Activated naive CD8-positive, alpha-beta T cell treated with anti-CD3 and anti-CD28 coated beads for 36 hours (primary cell): ENCODE data around the gene SKP2. TPM values are rescaled to one million over a fixed set of nuclear protein-coding genes. Genes with fewer than 3 reads are reported as not detected.

Source experiments
- DNase-seq: peaks from one replicate; pipeline ENCODE4 v3.0.0; 2021
- H3K27ac Mint-ChIP-seq: one replicate; pipeline ENCODE4 v1.8.0; 2022; ENCODE audit warnings: mild to moderate bottlenecking, moderate library complexity, mixed read lengths
- H3K27me3 Mint-ChIP-seq: one replicate; pipeline ENCODE4 v1.8.0; 2022; ENCODE audit warnings: mild to moderate bottlenecking, mixed read lengths
- H3K36me3 Mint-ChIP-seq: one replicate; pipeline ENCODE4 v1.8.0; 2021; ENCODE audit warnings: mild to moderate bottlenecking, mixed read lengths
- H3K4me1 Mint-ChIP-seq: one replicate; pipeline ENCODE4 v1.8.0; 2021; ENCODE audit warnings: mixed read lengths
- H3K4me3 Mint-ChIP-seq: one replicate; pipeline ENCODE4 v1.8.0; 2022; ENCODE audit warnings: mild to moderate bottlenecking, moderate library complexity, mixed read lengths
- H3K9me3 Mint-ChIP-seq: one replicate; pipeline ENCODE4 v1.8.0; 2022; ENCODE audit warnings: mixed read lengths
- total RNA-seq, 2 experiments: library from RNA; stranded (reverse); gene quantifications; one replicate each; pipeline ENCODE4 v1.2.3, GENCODE V29; 2021

SKP2 gene
- total RNA-seq, 2 experiments from 2014 or later, result 61.6 to 63.4 TPM

- Mint-ChIP-seq H3K27me3 (no peaks in the 10 kb centered on the region), H3K36me3 (peaks cover 32% of the 10 kb centered on the region), H3K4me1 (peaks cover 42% of the 10 kb centered on the region), H3K9me3 (no peaks in the 10 kb centered on the region), H3K27ac (peak overlapping the region; percentile 93), H3K4me3 (peak overlapping the region; percentile 88)
- DNase-seq, result peak; percentile 68
Observed at GRCh38 chr5:36150676-36151433, 1.1 kb upstream of the SKP2 start.

- peak overlapping the region; percentile 88 for H3K4me3 Mint-ChIP-seq
- H3K27me3 Mint-ChIP-seq, result no peaks in the 10 kb centered on the region
- no peaks in the 10 kb centered on the region for H3K9me3 Mint-ChIP-seq
- peaks cover 45% of the 10 kb centered on the region for H3K4me1 Mint-ChIP-seq
- peaks cover 40% of the 10 kb centered on the region for H3K36me3 Mint-ChIP-seq
- DNase-seq, result no peak
- H3K27ac Mint-ChIP-seq, result peak overlapping the region; percentile 93
Observed at GRCh38 chr5:36152324-36153297, 700 bp downstream of the SKP2 start.

- Mint-ChIP-seq H3K4me1 (peaks cover 41% of the 10 kb centered on the region), H3K27ac (peak overlapping the region; percentile 0)
Observed at GRCh38 chr5:36153298-36153677, 1.4 kb downstream of the SKP2 start.

GRCh38 chr5:36153726-36154125 is 1.8 kb downstream of the SKP2 start:
- Mint-ChIP-seq H3K27ac (peak overlapping the region; percentile 0), H3K4me1 (peaks cover 42% of the 10 kb centered on the region), H3K36me3 (peaks cover 45% of the 10 kb centered on the region)

More at GRCh38 chr5:36153298-36153677, 1.4 kb downstream of the SKP2 start:
- Mint-ChIP-seq H3K36me3 (peaks cover 42% of the 10 kb centered on the region), H3K4me3 (peak overlapping the region; percentile 88), H3K9me3 (no peaks in the 10 kb centered on the region), H3K27me3 (no peaks in the 10 kb centered on the region)
- DNase-seq, result no peak

GRCh38 chr5:36155291-36155690 is 3.4 kb downstream of the SKP2 start:
- Mint-ChIP-seq H3K36me3 (peaks cover 53% of the 10 kb centered on the region), H3K4me1 (peaks cover 35% of the 10 kb centered on the region)

More at GRCh38 chr5:36153726-36154125, 1.8 kb downstream of the SKP2 start:
- Mint-ChIP-seq H3K27me3 (no peaks in the 10 kb centered on the region), H3K9me3 (no peaks in the 10 kb centered on the region), H3K4me3 (peak overlapping the region; percentile 88)
- no peak for DNase-seq

GRCh38 chr5:36156121-36156601 is 4.2 kb downstream of the SKP2 start:
- peaks cover 35% of the 10 kb centered on the region for H3K4me1 Mint-ChIP-seq
- no peaks in the 10 kb centered on the region for H3K27me3 Mint-ChIP-seq
- H3K9me3 Mint-ChIP-seq, result no peaks in the 10 kb centered on the region
- no peak overlapping the region for H3K27ac Mint-ChIP-seq
- peaks cover 54% of the 10 kb centered on the region for H3K36me3 Mint-ChIP-seq
- H3K4me3 Mint-ChIP-seq, result no peak overlapping the region
- DNase-seq, result no peak

More at GRCh38 chr5:36155291-36155690, 3.4 kb downstream of the SKP2 start:
- H3K9me3 Mint-ChIP-seq, result no peaks in the 10 kb centered on the region
- H3K27ac Mint-ChIP-seq, result no peak overlapping the region
- no peak for DNase-seq
- no peaks in the 10 kb centered on the region for H3K27me3 Mint-ChIP-seq
- no peak overlapping the region for H3K4me3 Mint-ChIP-seq

- H3K9me3 Mint-ChIP-seq, result no peaks in the 10 kb centered on the region
- H3K4me1 Mint-ChIP-seq, result peaks cover 39% of the 10 kb centered on the region
- peaks cover 58% of the 10 kb centered on the region for H3K36me3 Mint-ChIP-seq
- DNase-seq, result no peak
- no peak overlapping the region for H3K27ac Mint-ChIP-seq
- no peaks in the 10 kb centered on the region for H3K27me3 Mint-ChIP-seq
- H3K4me3 Mint-ChIP-seq, result no peak overlapping the region
Observed at GRCh38 chr5:36156619-36157018, 4.7 kb downstream of the SKP2 start.

- Mint-ChIP-seq H3K4me3 (no peak overlapping the region), H3K36me3 (peaks cover 59% of the 10 kb centered on the region), H3K4me1 (peaks cover 40% of the 10 kb centered on the region), H3K27me3 (no peaks in the 10 kb centered on the region), H3K27ac (no peak overlapping the region), H3K9me3 (no peaks in the 10 kb centered on the region)
- DNase-seq, result no peak
Observed at GRCh38 chr5:36158144-36158543, 6.2 kb downstream of the SKP2 start.

- Mint-ChIP-seq H3K4me1 (peaks cover 32% of the 10 kb centered on the region), H3K27ac (no peak overlapping the region), H3K36me3 (peaks cover 51% of the 10 kb centered on the region)
Observed at GRCh38 chr5:36160617-36161016, 8.7 kb downstream of the SKP2 start.

GRCh38 chr5:36161361-36161760 is 9.4 kb downstream of the SKP2 start:
- no peaks in the 10 kb centered on the region for H3K9me3 Mint-ChIP-seq
- H3K36me3 Mint-ChIP-seq, result peaks cover 48% of the 10 kb centered on the region
- no peaks in the 10 kb centered on the region for H3K27me3 Mint-ChIP-seq
- H3K4me3 Mint-ChIP-seq, result no peak overlapping the region
- H3K27ac Mint-ChIP-seq, result no peak overlapping the region
- H3K4me1 Mint-ChIP-seq, result peaks cover 26% of the 10 kb centered on the region
- no peak for DNase-seq

More at GRCh38 chr5:36160617-36161016, 8.7 kb downstream of the SKP2 start:
- DNase-seq, result no peak
- H3K27me3 Mint-ChIP-seq, result no peaks in the 10 kb centered on the region
- no peak overlapping the region for H3K4me3 Mint-ChIP-seq
- no peaks in the 10 kb centered on the region for H3K9me3 Mint-ChIP-seq

- Mint-ChIP-seq H3K36me3 (peaks cover 50% of the 10 kb centered on the region), H3K4me1 (peaks cover 20% of the 10 kb centered on the region), H3K9me3 (no peaks in the 10 kb centered on the region)
Observed at GRCh38 chr5:36162810-36163486, 11.0 kb downstream of the SKP2 start.

GRCh38 chr5:36164461-36164860 is 12.6 kb downstream of the SKP2 start:
- DNase-seq, result no peak
- Mint-ChIP-seq H3K4me3 (no peak overlapping the region), H3K36me3 (peaks cover 53% of the 10 kb centered on the region)

More at GRCh38 chr5:36162810-36163486, 11.0 kb downstream of the SKP2 start:
- Mint-ChIP-seq H3K27ac (no peak overlapping the region), H3K4me3 (no peak overlapping the region), H3K27me3 (no peaks in the 10 kb centered on the region)
- no peak for DNase-seq

GRCh38 chr5:36168737-36169136 is 16.8 kb downstream of the SKP2 start:
- Mint-ChIP-seq H3K36me3 (peaks cover 34% of the 10 kb centered on the region), H3K27ac (peak overlapping the region; percentile 62), H3K4me1 (peaks cover 2% of the 10 kb centered on the region), H3K9me3 (no peaks in the 10 kb centered on the region), H3K4me3 (no peak overlapping the region), H3K27me3 (no peaks in the 10 kb centered on the region)
- DNase-seq, result no peak

More at GRCh38 chr5:36164461-36164860, 12.6 kb downstream of the SKP2 start:
- Mint-ChIP-seq H3K27ac (no peak overlapping the region), H3K27me3 (no peaks in the 10 kb centered on the region), H3K9me3 (no peaks in the 10 kb centered on the region), H3K4me1 (peaks cover 14% of the 10 kb centered on the region)

GRCh38 chr5:36170832-36171424 is 19.0 kb downstream of the SKP2 start:
- Mint-ChIP-seq H3K36me3 (peaks cover 38% of the 10 kb centered on the region), H3K27me3 (no peaks in the 10 kb centered on the region), H3K4me1 (no peaks in the 10 kb centered on the region)

More at GRCh38 chr5:36170832-36171424, 19.0 kb downstream of the SKP2 start:
- DNase-seq, result no peak
- H3K4me3 Mint-ChIP-seq, result no peak overlapping the region
- H3K27ac Mint-ChIP-seq, result no peak overlapping the region
- H3K9me3 Mint-ChIP-seq, result no peaks in the 10 kb centered on the region
